ENCODE data around the gene COPRS. TPM values are rescaled to one million over a fixed set of nuclear protein-coding genes. Genes with fewer than 3 reads are reported as not detected.
"Not testable (repeated sequence)": the region's sequence is repeated elsewhere in the genome, so short reads cannot be mapped to it uniquely, and the experiment has no call there.

COPRS gene
- total RNA-seq, 1 donor from 2014 or later: 52.5 TPM

- no peak overlapping the region for H3K4me3 ChIP-seq
- intact Hi-C loops (cut with micrococcal nuclease): no loop called here
- no peaks in the 10 kb centered on the region for H3K36me3 ChIP-seq
- DNase-seq: no peak
- no peaks in the 10 kb centered on the region for H3K27me3 ChIP-seq (ENCODE audit: low read depth)
- no peaks in the 10 kb centered on the region for H3K4me1 ChIP-seq
- TF ChIP-seq CTCF (IDR thresholded peaks at IDR 0.05; ENCODE audit: borderline replicate concordance): no peak
- H3K27ac ChIP-seq (replicated peaks): no peak overlapping the region
- H3K9me3 ChIP-seq (replicated peaks): no peaks in the 10 kb centered on the region
Observed at GRCh38 chr17:31829649-31830048, 29.4 kb downstream of the COPRS start.

- H3K27me3 ChIP-seq (ENCODE audit: low read depth); H3K4me3 ChIP-seq; intact Hi-C loops (cut with micrococcal nuclease); H3K4me1 ChIP-seq; H3K36me3 ChIP-seq; H3K27ac ChIP-seq (replicated peaks); H3K9me3 ChIP-seq (replicated peaks); DNase-seq: not testable (repeated sequence)
Observed at GRCh38 chr17:31828955-31829354, 30.1 kb downstream of the COPRS start.

GRCh38 chr17:31825961-31826691, 32.9 kb downstream of the COPRS start:
- DNase-seq: no peak

GRCh38 chr17:31824766-31825360, 34.2 kb downstream of the COPRS start:
- no peak for TF ChIP-seq CTCF (IDR thresholded peaks at IDR 0.05; ENCODE audit: borderline replicate concordance)
- intact Hi-C loops (cut with micrococcal nuclease): no loop called here
- no peaks in the 10 kb centered on the region for H3K9me3 ChIP-seq (replicated peaks)

More at GRCh38 chr17:31825961-31826691, 32.9 kb downstream of the COPRS start:
- intact Hi-C loops (cut with micrococcal nuclease): no loop called here
- Histone ChIP-seq H3K4me1 (no peaks in the 10 kb centered on the region), H3K9me3 (replicated peaks) (no peaks in the 10 kb centered on the region), H3K36me3 (no peaks in the 10 kb centered on the region), H3K27ac (replicated peaks) (no peak overlapping the region), H3K4me3 (no peak overlapping the region), H3K27me3 (ENCODE audit: low read depth) (no peaks in the 10 kb centered on the region)
- no peak for TF ChIP-seq CTCF (IDR thresholded peaks at IDR 0.05; ENCODE audit: borderline replicate concordance)

GRCh38 chr17:31823014-31823413, 36.0 kb downstream of the COPRS start:
- H3K27me3 ChIP-seq (ENCODE audit: low read depth): no peaks in the 10 kb centered on the region
- H3K9me3 ChIP-seq (replicated peaks): no peaks in the 10 kb centered on the region
- no peak for TF ChIP-seq CTCF (IDR thresholded peaks at IDR 0.05; ENCODE audit: borderline replicate concordance)
- no peak overlapping the region for H3K4me3 ChIP-seq
- no peak for DNase-seq
- H3K27ac ChIP-seq (replicated peaks): no peak overlapping the region
- H3K36me3 ChIP-seq: no peaks in the 10 kb centered on the region
- no peaks in the 10 kb centered on the region for H3K4me1 ChIP-seq
- intact Hi-C loops (cut with micrococcal nuclease): no loop called here

More at GRCh38 chr17:31824766-31825360, 34.2 kb downstream of the COPRS start:
- Histone ChIP-seq H3K27ac (replicated peaks) (no peak overlapping the region), H3K27me3 (ENCODE audit: low read depth) (no peaks in the 10 kb centered on the region), H3K36me3 (no peaks in the 10 kb centered on the region), H3K4me1 (no peaks in the 10 kb centered on the region), H3K4me3 (no peak overlapping the region)
- no peak for DNase-seq
